ENCODE data around the gene SWSAP1.
"Not testable (repeated sequence)": the region's sequence is repeated elsewhere in the genome, so short reads cannot be mapped to it uniquely, and the experiment has no call there.

SWSAP1 gene

GRCh38 chr19:11339254-11340098 is 35.0 kb upstream of the SWSAP1 start, which contains the start of gene RAB3D:
RAB3D (minus strand) TSS chr19:11339657; CDS start chr19:11337399, 2,258 bp downstream.
- ATAC-seq (replicated peaks; ENCODE audit: extremely low read depth, poor library complexity, severe bottlenecking), result peak; percentile 75
- Mint-ChIP-seq H3K4me1 (peaks cover 17% of the 10 kb centered on the region), H3K27ac (ENCODE audit: low read depth) (peak within 1 kb of the TSS; percentile 73)

GRCh38 chr19:11340099-11340467 is 34.4 kb upstream of the SWSAP1 start:
- peaks cover 19% of the 10 kb centered on the region for H3K4me1 Mint-ChIP-seq
- not testable (repeated sequence) for H3K27me3 Mint-ChIP-seq; H3K9me3 Mint-ChIP-seq; ATAC-seq (replicated peaks; ENCODE audit: extremely low read depth, poor library complexity, severe bottlenecking); DNase-seq (ENCODE audit: low spot score in 2 of 2); H3K36me3 Mint-ChIP-seq (ENCODE audit: insufficient read depth); H3K27ac Mint-ChIP-seq (ENCODE audit: low read depth)
- peak overlapping the region; percentile 66 for H3K4me3 Mint-ChIP-seq

More at GRCh38 chr19:11339254-11340098, 35.0 kb upstream of the SWSAP1 start, which contains the start of gene RAB3D:
- Mint-ChIP-seq H3K4me3 (peak within 1 kb of the TSS; percentile 66), H3K27me3 (no peaks in the 10 kb centered on the region), H3K9me3 (no peaks in the 10 kb centered on the region), H3K36me3 (ENCODE audit: insufficient read depth) (peaks cover 7% of the 10 kb centered on the region)
- peak; percentile 29 to 45 for DNase-seq (ENCODE audit: low spot score in 2 of 2)

GRCh38 chr19:11342429-11342828 is 32.0 kb upstream of the SWSAP1 start:
- DNase-seq (ENCODE audit: low spot score in 2 of 2) (no peak), ATAC-seq (replicated peaks; ENCODE audit: extremely low read depth, poor library complexity, severe bottlenecking) (no peak)
- no peaks in the 10 kb centered on the region for H3K27me3 Mint-ChIP-seq
- peaks cover 40% of the 10 kb centered on the region for H3K4me1 Mint-ChIP-seq
- H3K9me3 Mint-ChIP-seq, result no peaks in the 10 kb centered on the region
- H3K4me3 Mint-ChIP-seq, result no peak overlapping the region
- H3K27ac Mint-ChIP-seq (ENCODE audit: low read depth), result no peak overlapping the region
- peaks cover 12% of the 10 kb centered on the region for H3K36me3 Mint-ChIP-seq (ENCODE audit: insufficient read depth)

DNA sequence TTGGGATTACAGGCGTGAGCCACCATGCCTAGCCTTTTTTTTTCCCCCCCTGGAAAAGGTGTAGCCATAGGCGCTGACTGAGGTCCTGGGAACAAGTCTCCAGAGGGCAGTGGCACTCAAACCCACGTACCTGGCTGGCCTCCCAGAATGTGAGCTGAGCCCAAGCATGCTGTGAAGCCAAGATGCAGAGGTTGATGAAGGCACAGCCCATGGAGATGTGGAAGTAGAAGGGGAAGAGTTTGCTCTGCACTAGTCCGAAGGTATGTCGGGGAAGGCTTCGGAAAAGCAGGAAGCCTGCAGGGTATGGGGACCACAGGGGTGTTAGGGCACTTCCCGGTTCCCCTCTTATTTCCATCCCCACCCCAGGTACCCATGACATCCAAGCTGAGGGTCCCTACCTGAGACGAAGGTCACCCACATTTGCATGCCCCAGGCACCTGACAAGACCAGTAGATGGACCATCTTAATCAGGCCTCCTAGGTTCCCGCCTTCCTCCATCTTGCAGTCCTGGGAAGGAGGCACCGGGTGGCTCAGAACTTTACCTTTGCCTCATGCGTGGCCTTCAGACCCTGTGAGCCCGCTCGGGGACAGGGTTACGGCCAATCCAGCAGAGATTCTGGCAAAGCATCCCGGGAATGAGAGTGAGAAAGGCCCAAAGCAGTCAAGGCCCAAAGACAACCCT is 29.2 kb upstream of the SWSAP1 start:
- DNase-seq (ENCODE audit: low spot score in 2 of 2) (no peak), ATAC-seq (replicated peaks; ENCODE audit: extremely low read depth, poor library complexity, severe bottlenecking) (no peak)
- no peaks in the 10 kb centered on the region for H3K27me3 Mint-ChIP-seq
- H3K9me3 Mint-ChIP-seq, result no peaks in the 10 kb centered on the region
- peaks cover 34% of the 10 kb centered on the region for H3K4me1 Mint-ChIP-seq
- H3K36me3 Mint-ChIP-seq (ENCODE audit: insufficient read depth), result peaks cover 12% of the 10 kb centered on the region
- H3K27ac Mint-ChIP-seq (ENCODE audit: low read depth), result peak overlapping the region; percentile 95
- peak overlapping the region; percentile 93 for H3K4me3 Mint-ChIP-seq

DNA sequence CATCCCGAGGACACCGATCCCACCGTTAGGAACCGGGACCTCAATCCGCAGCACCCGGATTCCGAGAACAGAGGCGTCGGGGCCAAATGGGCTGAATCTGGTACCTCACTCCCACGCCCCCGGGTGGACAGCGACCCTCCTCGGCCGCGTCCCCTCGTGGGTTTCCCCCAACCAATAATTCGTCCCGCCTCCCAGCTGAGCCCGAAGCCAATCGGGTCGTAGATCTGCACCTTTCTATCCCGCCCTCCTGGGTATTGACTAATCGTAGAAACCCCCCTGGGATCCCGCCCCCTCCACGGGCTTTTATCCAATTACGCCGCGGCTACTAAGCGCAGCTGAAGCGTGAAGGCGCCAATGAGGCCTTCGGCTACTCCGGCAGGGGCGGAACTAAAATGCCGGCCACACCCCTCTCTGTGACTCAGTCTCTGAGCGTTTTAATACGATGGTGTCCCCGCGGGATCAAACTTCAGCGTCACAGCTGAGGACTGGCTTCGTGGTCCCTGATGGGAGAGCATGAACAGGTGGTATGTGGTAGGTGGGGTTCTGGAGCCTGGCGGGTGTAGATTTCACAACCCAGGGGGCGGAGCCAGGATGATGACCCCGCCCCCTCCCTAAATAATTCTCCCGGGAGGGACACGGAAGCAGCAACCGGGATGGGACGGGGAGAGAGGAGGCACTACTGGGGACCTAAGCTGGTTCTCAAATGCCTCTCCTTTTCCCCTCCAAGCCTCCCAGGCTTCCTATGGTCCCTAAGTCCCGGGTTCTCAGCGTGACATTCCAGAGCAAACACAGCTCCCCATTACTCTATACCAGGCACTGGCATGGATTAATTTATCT is 28.1 kb upstream of the SWSAP1 start, which contains the start of the genes CCDC159 and TMEM205:
TSS of gene CCDC159 (plus strand) at position 416 of the 837 bp plus-strand sequence. CDS start at position 504, 88 bp downstream.
TSS of gene TMEM205 (minus strand) at position 165 of the 837 bp plus-strand sequence. CDS start 649 bp downstream, outside the sequence.
- H3K27ac Mint-ChIP-seq (ENCODE audit: low read depth), result peak within 1 kb of the TSS; percentile 95
- H3K36me3 Mint-ChIP-seq (ENCODE audit: insufficient read depth), result peaks cover 12% of the 10 kb centered on the region
- DNase-seq (ENCODE audit: low spot score in 2 of 2) (peak; percentile 96 to 99), ATAC-seq (replicated peaks; ENCODE audit: extremely low read depth, poor library complexity, severe bottlenecking) (peak; percentile 97)
- H3K9me3 Mint-ChIP-seq, result no peaks in the 10 kb centered on the region
- H3K27me3 Mint-ChIP-seq, result no peaks in the 10 kb centered on the region
- H3K4me1 Mint-ChIP-seq, result peaks cover 34% of the 10 kb centered on the region
- peak within 1 kb of the TSS; percentile 93 for H3K4me3 Mint-ChIP-seq

- peak overlapping the region; percentile 93 for H3K4me3 Mint-ChIP-seq
- H3K9me3 Mint-ChIP-seq, result no peaks in the 10 kb centered on the region
- H3K27ac Mint-ChIP-seq (ENCODE audit: low read depth), result no peak overlapping the region
- H3K27me3 Mint-ChIP-seq, result no peaks in the 10 kb centered on the region
- peaks cover 34% of the 10 kb centered on the region for H3K4me1 Mint-ChIP-seq
- ATAC-seq (replicated peaks; ENCODE audit: extremely low read depth, poor library complexity, severe bottlenecking), result no peak
- no peak for DNase-seq (ENCODE audit: low spot score in 2 of 2)
- H3K36me3 Mint-ChIP-seq (ENCODE audit: insufficient read depth), result peaks cover 12% of the 10 kb centered on the region
Observed at GRCh38 chr19:11347546-11348039, 26.9 kb upstream of the SWSAP1 start.

GRCh38 chr19:11349171-11349570 is 25.3 kb upstream of the SWSAP1 start:
- Mint-ChIP-seq H3K27me3 (no peaks in the 10 kb centered on the region), H3K9me3 (no peaks in the 10 kb centered on the region), H3K4me1 (peaks cover 33% of the 10 kb centered on the region), H3K36me3 (ENCODE audit: insufficient read depth) (peaks cover 12% of the 10 kb centered on the region), H3K27ac (ENCODE audit: low read depth) (no peak overlapping the region), H3K4me3 (no peak overlapping the region)
- ATAC-seq (replicated peaks; ENCODE audit: extremely low read depth, poor library complexity, severe bottlenecking) (no peak), DNase-seq (ENCODE audit: low spot score in 2 of 2) (no peak)

- not testable (repeated sequence) for H3K27ac Mint-ChIP-seq (ENCODE audit: low read depth); H3K4me3 Mint-ChIP-seq; H3K36me3 Mint-ChIP-seq (ENCODE audit: insufficient read depth); DNase-seq (ENCODE audit: low spot score in 2 of 2); H3K9me3 Mint-ChIP-seq; ATAC-seq (replicated peaks; ENCODE audit: extremely low read depth, poor library complexity, severe bottlenecking)
- Mint-ChIP-seq H3K4me1 (peaks cover 20% of the 10 kb centered on the region), H3K27me3 (peaks cover 26% of the 10 kb centered on the region)
Observed at GRCh38 chr19:11354102-11354501, 20.4 kb upstream of the SWSAP1 start.

DNA sequence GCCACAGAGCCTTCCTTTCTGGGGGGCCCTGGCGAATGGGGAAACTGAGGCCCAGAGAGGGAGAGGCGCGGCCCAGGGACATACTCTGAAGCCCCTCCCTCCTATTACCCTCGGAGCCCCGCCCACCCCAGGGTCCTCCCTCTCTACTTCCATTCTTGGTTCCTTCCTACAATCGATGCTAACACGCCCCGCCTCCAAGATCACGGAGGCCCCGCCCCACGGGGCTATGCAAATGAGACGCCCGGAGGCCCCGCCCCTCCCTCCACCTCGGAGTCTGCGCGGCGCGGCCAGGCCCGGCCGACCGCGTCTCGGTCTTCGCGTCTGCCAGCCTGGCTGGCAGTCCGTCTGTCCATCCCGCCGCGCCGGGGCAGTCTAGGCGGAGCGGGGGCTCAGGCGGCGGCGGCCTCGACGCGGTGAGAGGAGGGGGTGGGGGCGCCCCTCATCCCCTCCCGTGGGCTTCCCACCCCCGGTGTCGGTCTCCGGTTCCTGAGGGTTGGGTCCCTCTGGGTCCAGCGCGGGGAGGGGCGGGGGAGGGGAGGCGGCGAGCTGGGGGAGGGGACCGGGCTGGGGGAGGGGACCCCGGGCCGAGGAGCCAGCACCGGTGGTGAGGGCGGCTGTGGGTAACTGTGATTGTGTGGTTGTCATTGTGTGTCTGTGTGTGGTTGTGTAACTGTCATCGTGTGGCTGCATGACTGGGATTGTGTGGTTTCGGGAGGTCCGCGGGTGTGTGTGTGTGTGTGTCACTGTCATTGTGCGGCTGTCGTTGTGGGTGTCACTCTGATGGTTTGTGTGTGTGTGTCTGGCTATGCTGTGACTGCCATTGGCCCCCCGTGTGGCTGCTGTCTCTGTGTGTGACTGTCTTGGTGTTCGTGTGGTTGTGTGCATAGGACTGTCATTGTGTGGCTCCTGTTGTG is 19.0 kb upstream of the SWSAP1 start, which contains the start of gene PLPPR2:
TSS of gene PLPPR2 (plus strand) at position 273 of the 914 bp plus-strand sequence. CDS start 2,242 bp downstream, outside the sequence.
- peak within 1 kb of the TSS; percentile 80 for H3K27ac Mint-ChIP-seq (ENCODE audit: low read depth)
- peaks cover 20% of the 10 kb centered on the region for H3K4me1 Mint-ChIP-seq
- H3K27me3 Mint-ChIP-seq, result peaks cover 26% of the 10 kb centered on the region
- H3K9me3 Mint-ChIP-seq, result no peaks in the 10 kb centered on the region
- H3K36me3 Mint-ChIP-seq (ENCODE audit: insufficient read depth), result no peaks in the 10 kb centered on the region
- H3K4me3 Mint-ChIP-seq, result peak within 1 kb of the TSS; percentile 74
- ATAC-seq (replicated peaks; ENCODE audit: extremely low read depth, poor library complexity, severe bottlenecking) (peak; percentile 77), DNase-seq (ENCODE audit: low spot score in 2 of 2) (peak; percentile 71 to 74)

- peaks cover 26% of the 10 kb centered on the region for H3K27me3 Mint-ChIP-seq
- peak overlapping the region; percentile 11 for H3K27ac Mint-ChIP-seq (ENCODE audit: low read depth)
- no peaks in the 10 kb centered on the region for H3K36me3 Mint-ChIP-seq (ENCODE audit: insufficient read depth)
- H3K4me1 Mint-ChIP-seq, result peaks cover 20% of the 10 kb centered on the region
- peak; percentile 30 for ATAC-seq (replicated peaks; ENCODE audit: extremely low read depth, poor library complexity, severe bottlenecking)
- no peaks in the 10 kb centered on the region for H3K9me3 Mint-ChIP-seq
- DNase-seq (ENCODE audit: low spot score in 2 of 2), result no peak
- H3K4me3 Mint-ChIP-seq, result peak overlapping the region; percentile 74
Observed at GRCh38 chr19:11356074-11356397, 18.4 kb upstream of the SWSAP1 start.

All from central memory CD8-positive, alpha-beta T cell (primary cell).